Liver (tissue), 9 donors: ENCODE measurements around the gene BIRC6. TPM values are rescaled to one million over a fixed set of nuclear protein-coding genes. Genes with fewer than 3 reads are reported as not detected.

Experiments used
- DNase-seq: peaks from one replicate; pipeline ENCODE4 v3.0.0-alpha.2; 2017; ENCODE audit warnings: low spot score
- H3K27ac ChIP-seq, 2 donors: one replicate each; pipeline ENCODE4 v1.7.0; 2013; ENCODE audit warnings: inconsistent platforms in 2 of 2, low read length in 2 of 2, control low read depth in 1 of 2, low read depth in 1 of 2, mild to moderate bottlenecking in 1 of 2
- H3K27me3 ChIP-seq, 4 donors: one replicate each; pipeline versions ENCODE4 v1.6.1 to v1.7.0; 2013; ENCODE audit warnings: low read length in 3 of 4, inconsistent platforms in 1 of 4, mild to moderate bottlenecking in 1 of 4, moderate library complexity in 1 of 4; ENCODE audit not compliant: control insufficient read depth in 4 of 4, insufficient read depth in 4 of 4
- H3K36me3 ChIP-seq, 4 donors: one replicate each; pipeline versions ENCODE4 v1.6.1 to v1.7.0; 2013; ENCODE audit warnings: low read length in 3 of 4, mild to moderate bottlenecking in 3 of 4, low read depth in 1 of 4, moderate library complexity in 1 of 4; ENCODE audit not compliant: control insufficient read depth in 4 of 4, insufficient read depth in 3 of 4
- H3K4me1 ChIP-seq, 4 donors: one replicate each; pipeline versions ENCODE4 v1.6.1 to v1.7.0; 2013; ENCODE audit warnings: low read length in 3 of 4, mild to moderate bottlenecking in 3 of 4, moderate library complexity in 1 of 4; ENCODE audit not compliant: control insufficient read depth in 4 of 4, insufficient read depth in 4 of 4
- H3K4me3 ChIP-seq, 3 donors: one replicate each; pipeline versions ENCODE4 v1.6.1 to v1.7.0; 2013; ENCODE audit warnings: low read length in 3 of 3, control low read depth in 1 of 3, low read depth in 1 of 3, mild to moderate bottlenecking in 1 of 3
- H3K9ac ChIP-seq, 2 donors: one replicate each; pipeline ENCODE4 v1.7.0; 2013; ENCODE audit warnings: low read length in 2 of 2, mild to moderate bottlenecking in 2 of 2, moderate library complexity in 2 of 2, control low read depth in 1 of 2, low read depth in 1 of 2
- H3K9me3 ChIP-seq, 4 donors: one replicate each; pipeline versions ENCODE4 v1.6.1 to v1.7.0; 2013; ENCODE audit warnings: low read length in 3 of 4; ENCODE audit not compliant: control insufficient read depth in 4 of 4
- ATF3 ChIP-seq: IDR thresholded peaks from 2 replicates; pipeline ENCODE4 v1.6.1; 2016; ENCODE audit warnings: antibody characterized with exemption
- CTCF ChIP-seq: fragments of 150-350 bp; IDR thresholded peaks from 2 replicates; pipeline ENCODE4 v1.5.1; 2017; ENCODE audit warnings: improper control_type of control experiment, low read depth, low read length; ENCODE audit not compliant: missing input control
- EGR1 ChIP-seq, 2 donors: IDR thresholded peaks; 2 replicates each; pipeline ENCODE4 v1.6.1; 2016 to 2018; ENCODE audit warnings: antibody characterized with exemption in 2 of 2, low read depth in 2 of 2
- FOXA1 ChIP-seq: IDR thresholded peaks from 2 replicates; pipeline ENCODE4 v1.6.1; 2016; ENCODE audit warnings: antibody characterized with exemption
- FOXA2 ChIP-seq: IDR thresholded peaks from 2 replicates; pipeline ENCODE4 v1.6.1; 2016; ENCODE audit warnings: antibody characterized with exemption
- GABPA ChIP-seq, 2 donors: IDR thresholded peaks in 1 of 2; conservative IDR thresholded peaks in 1 of 2; 2 replicates each; pipeline ENCODE4 v1.6.1; 2016; ENCODE audit warnings: antibody characterized with exemption in 2 of 2, mild to moderate bottlenecking in 1 of 2, moderate library complexity in 1 of 2
- HNF4A ChIP-seq, 2 donors: conservative IDR thresholded peaks; 2 replicates each; pipeline ENCODE4 v1.6.1; 2016; ENCODE audit warnings: antibody characterized with exemption in 2 of 2, mild to moderate bottlenecking in 2 of 2
- HNF4G ChIP-seq: IDR thresholded peaks from 2 replicates; pipeline ENCODE4 v1.6.1; 2016; ENCODE audit warnings: antibody characterized with exemption
- JUND ChIP-seq, 2 donors: IDR thresholded peaks; 2 replicates each; pipeline ENCODE4 v1.6.1; 2016; ENCODE audit warnings: antibody characterized with exemption in 2 of 2
- NR2F2 ChIP-seq: IDR thresholded peaks from 2 replicates; pipeline ENCODE4 v1.6.1; 2016; ENCODE audit warnings: antibody characterized with exemption
- REST ChIP-seq: IDR thresholded peaks from 2 replicates; pipeline ENCODE4 v1.6.1; 2016; ENCODE audit warnings: antibody characterized with exemption, mild to moderate bottlenecking
- RXRA ChIP-seq, 2 donors: IDR thresholded peaks; 2 replicates each; pipeline ENCODE4 v1.6.1; 2017 to 2018; ENCODE audit warnings: antibody characterized with exemption in 2 of 2, mild to moderate bottlenecking in 1 of 2
- TAF1 ChIP-seq: conservative IDR thresholded peaks from 2 replicates; pipeline ENCODE4 v1.6.1; 2016; ENCODE audit warnings: antibody characterized with exemption, mild to moderate bottlenecking
- YY1 ChIP-seq: IDR thresholded peaks from 2 replicates; pipeline ENCODE4 v1.6.1; 2016; ENCODE audit warnings: antibody characterized with exemption, mild to moderate bottlenecking
- WGBS: extraction: QIAGEN DNeasy Blood & Tissue Kit; methylation state at CpG from one replicate; pipeline ENCODE4 v1.1.7; 2013; 5-methylcytosine and 5-hydroxymethylcytosine counted together
- polyA plus RNA-seq, 2 donors: library from polyadenylated mRNA; stranded (reverse) in 1 of 2; unstranded in 1 of 2; fragments of 200-250 nt in 1 of 2; fragments of >200 nt in 1 of 2; fragmentation: Nextera tagmentation in 1 of 2; extraction: Ambion mirVana in 1 of 2; gene quantifications; one replicate each; pipeline versions ENCODE4 v1.2.1 to v1.2.3, GENCODE V29; 2013 to 2015
- total RNA-seq, 2 donors: library from RNA; depleted of rRNA; stranded (reverse); fragments of >200 nt; gene quantifications; one replicate each; pipeline ENCODE4 v1.2.3, GENCODE V29; 2014
- TF ChIP-seq, protein P1 (sequence below): IDR thresholded peaks from 2 replicates; pipeline ENCODE4 v1.6.1; 2016; ENCODE audit warnings: antibody characterized with exemption
- TF ChIP-seq, protein P2 (sequence below): IDR thresholded peaks from 2 replicates; pipeline ENCODE4 v1.6.1; 2016; ENCODE audit warnings: antibody characterized with exemption
- donor health status: healthy.
- donor health status: healthy.
- donor health status: healthy.
- donor health status: healthy.
- donor health status: healthy.

BIRC6 gene
- total and polyA plus RNA-seq, 4 donors, result 11.1 to 171 (median 45.2) TPM

DNA sequence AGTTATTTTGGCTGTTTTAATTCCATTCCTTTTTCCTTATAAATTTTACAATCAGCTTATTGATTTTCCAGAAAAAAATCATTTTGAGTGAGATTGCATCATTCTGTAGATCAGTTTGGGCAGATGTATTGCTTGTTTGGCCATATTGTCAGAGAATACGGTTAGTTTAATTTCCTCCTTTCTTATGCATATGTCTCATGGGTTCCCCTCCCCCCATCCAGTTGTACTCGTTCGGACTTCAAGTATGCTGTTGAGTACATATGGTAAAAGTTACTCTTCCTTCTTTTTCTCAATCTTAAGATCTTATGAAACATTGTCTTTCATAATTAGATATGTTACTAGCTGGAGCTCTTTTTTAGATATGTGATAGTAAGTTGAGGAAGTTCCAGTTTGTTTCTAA is 139.8 kb downstream of the BIRC6 start:
- no peak overlapping the region for H3K9ac ChIP-seq
- peaks cover 2 to 52% (median 21%) of the 10 kb centered on the region in 4 donors for H3K36me3 ChIP-seq
- H3K9me3 ChIP-seq, result no peaks in the 10 kb centered on the region
- no peak overlapping the region for H3K4me3 ChIP-seq
- no peaks in the 10 kb centered on the region for H3K4me1 ChIP-seq
- DNase-seq, result no peak
- WGBS, result 86% methylated on average over 3 of the region's 3 CpGs
- TF ChIP-seq EGR1 (IDR thresholded peaks at IDR 0.05; ENCODE audit: low read depth in 2 of 2), result no peak
- TF ChIP-seq, protein P1, sequence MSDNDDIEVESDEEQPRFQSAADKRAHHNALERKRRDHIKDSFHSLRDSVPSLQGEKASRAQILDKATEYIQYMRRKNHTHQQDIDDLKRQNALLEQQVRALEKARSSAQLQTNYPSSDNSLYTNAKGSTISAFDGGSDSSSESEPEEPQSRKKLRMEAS, result no peak
- no peak for TF ChIP-seq CTCF
- TF ChIP-seq, protein P2, sequence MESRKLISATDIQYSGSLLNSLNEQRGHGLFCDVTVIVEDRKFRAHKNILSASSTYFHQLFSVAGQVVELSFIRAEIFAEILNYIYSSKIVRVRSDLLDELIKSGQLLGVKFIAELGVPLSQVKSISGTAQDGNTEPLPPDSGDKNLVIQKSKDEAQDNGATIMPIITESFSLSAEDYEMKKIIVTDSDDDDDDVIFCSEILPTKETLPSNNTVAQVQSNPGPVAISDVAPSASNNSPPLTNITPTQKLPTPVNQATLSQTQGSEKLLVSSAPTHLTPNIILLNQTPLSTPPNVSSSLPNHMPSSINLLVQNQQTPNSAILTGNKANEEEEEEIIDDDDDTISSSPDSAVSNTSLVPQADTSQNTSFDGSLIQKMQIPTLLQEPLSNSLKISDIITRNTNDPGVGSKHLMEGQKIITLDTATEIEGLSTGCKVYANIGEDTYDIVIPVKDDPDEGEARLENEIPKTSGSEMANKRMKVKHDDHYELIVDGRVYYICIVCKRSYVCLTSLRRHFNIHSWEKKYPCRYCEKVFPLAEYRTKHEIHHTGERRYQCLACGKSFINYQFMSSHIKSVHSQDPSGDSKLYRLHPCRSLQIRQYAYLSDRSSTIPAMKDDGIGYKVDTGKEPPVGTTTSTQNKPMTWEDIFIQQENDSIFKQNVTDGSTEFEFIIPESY, result no peak
- no peak for TF ChIP-seq FOXA1
- TF ChIP-seq REST, result no peak
- TF ChIP-seq GABPA (IDR thresholded peaks at IDR 0.05 in 1 of 2, conservative IDR thresholded peaks at IDR 0.05 in 1 of 2), result no peak
- no peak overlapping the region for H3K27ac ChIP-seq
- H3K27me3 ChIP-seq, result no peaks in the 10 kb centered on the region

- Histone ChIP-seq H3K4me1 (no peaks in the 10 kb centered on the region), H3K9ac (no peak overlapping the region), H3K36me3 (peaks cover 2 to 55% (median 29%) of the 10 kb centered on the region in 4 donors), H3K9me3 (no peaks in the 10 kb centered on the region), H3K27ac (no peak overlapping the region), H3K4me3 (no peak overlapping the region), H3K27me3 (no peaks in the 10 kb centered on the region)
- DNase-seq, result no peak
- WGBS, result 96% methylated on average over 6 of the region's 6 CpGs
- TF ChIP-seq JUND (IDR thresholded peaks at IDR 0.05) (no peak), TAF1 (no peak), FOXA1 (no peak), RXRA (IDR thresholded peaks at IDR 0.05) (no peak), FOXA2 (no peak), YY1 (no peak), EGR1 (IDR thresholded peaks at IDR 0.05; ENCODE audit: low read depth in 2 of 2) (no peak), NR2F2 (no peak), REST (no peak), HNF4G (no peak), CTCF (no peak), HNF4A (conservative IDR thresholded peaks at IDR 0.05) (no peak), ATF3 (no peak)
- TF ChIP-seq, protein P1, result no peak
Measured at GRCh38 chr2:32498306-32498705, 141.5 kb downstream of the BIRC6 start.
